ENCODE results near the gene PPP2R1B. TPM values are rescaled to one million over a fixed set of nuclear protein-coding genes. Genes with fewer than 3 reads are reported as not detected.

Gene PPP2R1B
- total and polyA plus RNA-seq, 2 donors (not counting 3 experiments of a cell fraction or from before 2014, with no cell fraction given), result 18.0 to 50.8 TPM

- Histone ChIP-seq H2AFZ (ENCODE audit: low read depth, low read length) (no peak overlapping the region), H3K27me3 (ENCODE audit: control insufficient read depth in 2 of 2, insufficient read depth in 2 of 2, low read length in 2 of 2) (no peaks in the 10 kb centered on the region), H4K20me1 (replicated peaks; ENCODE audit: control insufficient read depth, extremely low read depth, insufficient read depth, low read length) (peaks cover 2% of the 10 kb centered on the region), H3K36me3 (ENCODE audit: control insufficient read depth in 2 of 2, extremely low read depth in 1 of 2, insufficient read depth in 2 of 2, low read length in 2 of 2) (peaks cover 14 to 29% of the 10 kb centered on the region in 2 experiments), H3K27ac (ENCODE audit: insufficient read depth, low read depth, low read length) (no peak overlapping the region), H3K4me3 (replicated peaks in 1 of 3; ENCODE audit: insufficient read depth in 1 of 3, low read depth in 1 of 3, low read length in 3 of 3) (no peak overlapping the region), H3K4me1 (ENCODE audit: control insufficient read depth, extremely low read depth, insufficient read depth, low read length) (no peaks in the 10 kb centered on the region), H3K4me2 (ENCODE audit: insufficient read depth, low read length) (no peak overlapping the region), H3K9me3 (replicated peaks; ENCODE audit: control insufficient read depth, insufficient read depth, low read length) (no peaks in the 10 kb centered on the region), H3K9me1 (replicated peaks; ENCODE audit: control insufficient read depth, extremely low read depth, insufficient read depth, low read length) (no peaks in the 10 kb centered on the region), H3K9ac (replicated peaks; ENCODE audit: extremely low read depth, insufficient read depth, low read length) (no peak overlapping the region), H3K79me2 (ENCODE audit: control insufficient read depth, insufficient read depth, low read length) (no peaks in the 10 kb centered on the region)
- dilution Hi-C loops (cut with MboI; ENCODE audit: extremely low pct_ligation_motif_present, low sequenced_read_pairs) (no loop called here), intact Hi-C loops (cut with micrococcal nuclease) (no loop called here)
- DNase-seq (ENCODE audit: low read depth, low spot score) (no peak), FAIRE-seq (no peak)
- no TSS peak for BruUV-seq (replicated peaks)
- ChIA-PET CTCF (interaction anchor here (1.0 to 1.5 kb wide), 3 partner anchors 9 to 21 kb away, joined by 4 to 5 read pairs (median 4); no protein-coding TSS in a partner anchor), POLR2A (no interaction called here)
- TF ChIP-seq POLR2AphosphoS5 (IDR thresholded peaks at IDR 0.05; ENCODE audit: insufficient read depth, low read depth, low read length) (no peak), GATA2 (IDR thresholded peaks at IDR 0.05; ENCODE audit: insufficient read depth, insufficient read length, low read depth, low read length) (no peak), EZH2 (IDR thresholded peaks at IDR 0.05; ENCODE audit: borderline replicate concordance, low read depth, low read length, severe bottlenecking) (no peak), FOS (IDR thresholded peaks at IDR 0.05; ENCODE audit: borderline replicate concordance, insufficient read depth, low read length) (no peak), MAX (IDR thresholded peaks at IDR 0.05; ENCODE audit: insufficient read depth, insufficient read length) (no peak), MYC (IDR thresholded peaks at IDR 0.05; ENCODE audit: low read depth, low read length) (no peak), POLR2A (IDR thresholded peaks at IDR 0.05; ENCODE audit: low read depth, low read length) (no peak), JUN (IDR thresholded peaks at IDR 0.05; ENCODE audit: borderline replicate concordance, insufficient read depth, insufficient read length, low read depth) (no peak), CTCF (IDR thresholded peaks at IDR 0.05; ENCODE audit: extremely low read depth in 1 of 2, insufficient read depth in 1 of 2, low read depth in 1 of 2, low read length in 2 of 2) (no peak)
Measured at GRCh38 chr11:111756097-111756496, 10.1 kb downstream of the PPP2R1B start.
